ENCODE data around the gene SYVN1.

Gene SYVN1

GRCh38 chr11:65100674-65101350 lies 33.5 kb downstream of the SYVN1 start:
- DNase-seq (ENCODE audit: low read depth), result no peak
- no peak overlapping the region for H3K4me3 ChIP-seq (ENCODE audit: low read depth, low read length)

- peak overlapping the region; percentile 73 for H3K4me3 ChIP-seq (ENCODE audit: low read depth, low read length)
- DNase-seq (ENCODE audit: low read depth), result no peak
These were observed 37.4 kb downstream of the SYVN1 start for GRCh38 chr11:65096926-65097325.

GRCh38 chr11:65095974-65096806 lies 38.1 kb downstream of the SYVN1 start, which contains the start of gene VPS51:
VPS51 (plus strand) TSS chr11:65096214; CDS start chr11:65096251, 37 bp downstream.
- peak; percentile 62 for DNase-seq (ENCODE audit: low read depth)
- peak within 1 kb of the TSS; percentile 73 for H3K4me3 ChIP-seq (ENCODE audit: low read depth, low read length)

GRCh38 chr11:65095427-65095826 lies 38.9 kb downstream of the SYVN1 start:
- no peak for DNase-seq (ENCODE audit: low read depth)
- H3K4me3 ChIP-seq (ENCODE audit: low read depth, low read length), result peak overlapping the region; percentile 73

- no peak overlapping the region for H3K4me3 ChIP-seq (ENCODE audit: low read depth, low read length)
- DNase-seq (ENCODE audit: low read depth), result no peak
These were observed 43.7 kb downstream of the SYVN1 start for GRCh38 chr11:65090628-65091027.

GRCh38 chr11:65089621-65090020 lies 44.7 kb downstream of the SYVN1 start:
- H3K4me3 ChIP-seq (ENCODE audit: low read depth, low read length), result no peak overlapping the region
- no peak for DNase-seq (ENCODE audit: low read depth)

GRCh38 chr11:65087827-65088226 lies 46.5 kb downstream of the SYVN1 start:
- no peak overlapping the region for H3K4me3 ChIP-seq (ENCODE audit: low read depth, low read length)
- DNase-seq (ENCODE audit: low read depth), result no peak

- no peak for DNase-seq (ENCODE audit: low read depth)
- H3K4me3 ChIP-seq (ENCODE audit: low read depth, low read length), result no peak overlapping the region
These were observed 47.1 kb downstream of the SYVN1 start for GRCh38 chr11:65087216-65087615.

GRCh38 chr11:65086809-65087208 lies 47.5 kb downstream of the SYVN1 start:
- no peak overlapping the region for H3K4me3 ChIP-seq (ENCODE audit: low read depth, low read length)
- no peak for DNase-seq (ENCODE audit: low read depth)

GRCh38 chr11:65085446-65085845 lies 48.9 kb downstream of the SYVN1 start:
- DNase-seq (ENCODE audit: low read depth), result no peak

GRCh38 chr11:65084598-65085375 lies 49.5 kb downstream of the SYVN1 start:
- no peak for DNase-seq (ENCODE audit: low read depth)
- H3K4me3 ChIP-seq (ENCODE audit: low read depth, low read length), result peak overlapping the region; percentile 92

More at GRCh38 chr11:65085446-65085845, 48.9 kb downstream of the SYVN1 start:
- H3K4me3 ChIP-seq (ENCODE audit: low read depth, low read length), result peak overlapping the region; percentile 92

GRCh38 chr11:65083834-65084597 lies 50.3 kb downstream of the SYVN1 start, which contains the start of the genes CDCA5 and ZFPL1:
CDCA5 (minus strand) TSS chr11:65084040; CDS start chr11:65083978, 62 bp downstream.
ZFPL1 (plus strand) TSS chr11:65084222; CDS start chr11:65084699, 477 bp downstream.
- DNase-seq (ENCODE audit: low read depth), result peak; percentile 84
- H3K4me3 ChIP-seq (ENCODE audit: low read depth, low read length), result peak within 1 kb of the TSS; percentile 92

GRCh38 chr11:65083134-65083833 lies 51.0 kb downstream of the SYVN1 start:
- peak overlapping the region; percentile 92 for H3K4me3 ChIP-seq (ENCODE audit: low read depth, low read length)
- DNase-seq (ENCODE audit: low read depth), result no peak

GRCh38 chr11:65078786-65079342 lies 55.5 kb downstream of the SYVN1 start:
- no peak overlapping the region for H3K4me3 ChIP-seq (ENCODE audit: low read depth, low read length)
- DNase-seq (ENCODE audit: low read depth), result no peak

GRCh38 chr11:65078151-65078550 lies 56.2 kb downstream of the SYVN1 start:
- no peak overlapping the region for H3K4me3 ChIP-seq (ENCODE audit: low read depth, low read length)
- DNase-seq (ENCODE audit: low read depth), result no peak

GRCh38 chr11:65077451-65077850 lies 56.9 kb downstream of the SYVN1 start:
- DNase-seq (ENCODE audit: low read depth), result peak; percentile 9
- no peak overlapping the region for H3K4me3 ChIP-seq (ENCODE audit: low read depth, low read length)

All from skeletal muscle cell (primary cell).